ENCODE data around the gene JDP2.

GRCh38 chr14:75438486-75439080, 10.8 kb downstream of the JDP2 start:
- TF ChIP-seq CTCF (tag by site-specific recombination; IDR thresholded peaks at IDR 0.05) (no peak), ZNF747 (tag by site-specific recombination; IDR thresholded peaks at IDR 0.05) (no peak), ZNF146 (tag by site-specific recombination; IDR thresholded peaks at IDR 0.05) (no peak), YY1 (tag by site-specific recombination; IDR thresholded peaks at IDR 0.05) (no peak), REPIN1 (tag by site-specific recombination; IDR thresholded peaks at IDR 0.05; ENCODE audit: low read depth) (no peak), ZNF645 (tag by site-specific recombination; IDR thresholded peaks at IDR 0.05) (no peak), PBX3 (CRISPR knock-in tag; IDR thresholded peaks at IDR 0.05) (no peak), ZFP3 (tag by site-specific recombination; IDR thresholded peaks at IDR 0.05; ENCODE audit: low read depth) (no peak), ZNF18 (tag by site-specific recombination; IDR thresholded peaks at IDR 0.05) (no peak), ZBTB11 (tag by site-specific recombination; conservative IDR thresholded peaks at IDR 0.05; ENCODE audit: low read depth) (no peak), ZNF24 (tag by site-specific recombination; IDR thresholded peaks at IDR 0.05) (no peak)
- TF ChIP-seq, protein P1, sequence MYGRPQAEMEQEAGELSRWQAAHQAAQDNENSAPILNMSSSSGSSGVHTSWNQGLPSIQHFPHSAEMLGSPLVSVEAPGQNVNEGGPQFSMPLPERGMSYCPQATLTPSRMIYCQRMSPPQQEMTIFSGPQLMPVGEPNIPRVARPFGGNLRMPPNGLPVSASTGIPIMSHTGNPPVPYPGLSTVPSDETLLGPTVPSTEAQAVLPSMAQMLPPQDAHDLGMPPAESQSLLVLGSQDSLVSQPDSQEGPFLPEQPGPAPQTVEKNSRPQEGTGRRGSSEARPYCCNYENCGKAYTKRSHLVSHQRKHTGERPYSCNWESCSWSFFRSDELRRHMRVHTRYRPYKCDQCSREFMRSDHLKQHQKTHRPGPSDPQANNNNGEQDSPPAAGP (tag by site-specific recombination; IDR thresholded peaks at IDR 0.05), result no peak
- TF ChIP-seq, protein P2, sequence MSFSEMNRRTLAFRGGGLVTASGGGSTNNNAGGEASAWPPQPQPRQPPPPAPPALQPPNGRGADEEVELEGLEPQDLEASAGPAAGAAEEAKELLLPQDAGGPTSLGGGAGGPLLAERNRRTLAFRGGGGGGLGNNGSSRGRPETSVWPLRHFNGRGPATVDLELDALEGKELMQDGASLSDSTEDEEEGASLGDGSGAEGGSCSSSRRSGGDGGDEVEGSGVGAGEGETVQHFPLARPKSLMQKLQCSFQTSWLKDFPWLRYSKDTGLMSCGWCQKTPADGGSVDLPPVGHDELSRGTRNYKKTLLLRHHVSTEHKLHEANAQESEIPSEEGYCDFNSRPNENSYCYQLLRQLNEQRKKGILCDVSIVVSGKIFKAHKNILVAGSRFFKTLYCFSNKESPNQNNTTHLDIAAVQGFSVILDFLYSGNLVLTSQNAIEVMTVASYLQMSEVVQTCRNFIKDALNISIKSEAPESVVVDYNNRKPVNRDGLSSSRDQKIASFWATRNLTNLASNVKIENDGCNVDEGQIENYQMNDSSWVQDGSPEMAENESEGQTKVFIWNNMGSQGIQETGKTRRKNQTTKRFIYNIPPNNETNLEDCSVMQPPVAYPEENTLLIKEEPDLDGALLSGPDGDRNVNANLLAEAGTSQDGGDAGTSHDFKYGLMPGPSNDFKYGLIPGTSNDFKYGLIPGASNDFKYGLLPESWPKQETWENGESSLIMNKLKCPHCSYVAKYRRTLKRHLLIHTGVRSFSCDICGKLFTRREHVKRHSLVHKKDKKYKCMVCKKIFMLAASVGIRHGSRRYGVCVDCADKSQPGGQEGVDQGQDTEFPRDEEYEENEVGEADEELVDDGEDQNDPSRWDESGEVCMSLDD (tag by site-specific recombination; IDR thresholded peaks at IDR 0.05), result no peak

All from HEK293 (cell line).